ENCODE results near the gene SPATA31A1. TPM values are rescaled to one million over a fixed set of nuclear protein-coding genes. Genes with fewer than 3 reads are reported as not detected.
"Not testable (repeated sequence)": the region's sequence is repeated elsewhere in the genome, so short reads cannot be mapped to it uniquely, and the experiment has no call there.

SPATA31A1 gene
- total RNA-seq = not detected

DNA sequence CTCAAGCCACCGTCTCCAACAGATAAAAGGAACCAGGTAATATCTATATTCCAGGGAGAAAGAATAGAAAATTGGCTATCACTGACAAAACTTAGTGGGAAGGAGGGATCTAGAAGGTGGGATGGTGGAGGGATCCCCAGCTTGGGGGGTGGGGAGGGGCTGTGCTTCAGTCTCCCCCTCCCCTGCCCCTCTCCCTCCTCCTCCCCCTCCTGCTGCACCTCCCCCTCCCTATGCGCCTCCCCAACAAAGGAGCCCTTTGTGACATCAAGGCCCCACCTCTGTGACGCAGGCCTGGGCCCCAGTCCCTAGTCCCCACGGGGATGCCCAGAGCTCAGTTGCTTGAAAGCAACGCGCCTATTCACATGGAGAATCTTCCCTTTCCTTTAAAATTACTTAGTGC, at the start of gene SPATA31A1:
TSS of gene SPATA31A1 (plus strand) at position 301 of the 400 bp plus-strand sequence. CDS start at position 363, 62 bp downstream.
- H3K9me3 Mint-ChIP-seq; POLR2A ChIA-PET; H3K27ac Mint-ChIP-seq; H3K27me3 Mint-ChIP-seq; H3K4me1 Mint-ChIP-seq; H3K4me3 Mint-ChIP-seq; CTCF ChIA-PET; H3K36me3 Mint-ChIP-seq (ENCODE audit: low read depth); DNase-seq: not testable (repeated sequence)

DNA sequence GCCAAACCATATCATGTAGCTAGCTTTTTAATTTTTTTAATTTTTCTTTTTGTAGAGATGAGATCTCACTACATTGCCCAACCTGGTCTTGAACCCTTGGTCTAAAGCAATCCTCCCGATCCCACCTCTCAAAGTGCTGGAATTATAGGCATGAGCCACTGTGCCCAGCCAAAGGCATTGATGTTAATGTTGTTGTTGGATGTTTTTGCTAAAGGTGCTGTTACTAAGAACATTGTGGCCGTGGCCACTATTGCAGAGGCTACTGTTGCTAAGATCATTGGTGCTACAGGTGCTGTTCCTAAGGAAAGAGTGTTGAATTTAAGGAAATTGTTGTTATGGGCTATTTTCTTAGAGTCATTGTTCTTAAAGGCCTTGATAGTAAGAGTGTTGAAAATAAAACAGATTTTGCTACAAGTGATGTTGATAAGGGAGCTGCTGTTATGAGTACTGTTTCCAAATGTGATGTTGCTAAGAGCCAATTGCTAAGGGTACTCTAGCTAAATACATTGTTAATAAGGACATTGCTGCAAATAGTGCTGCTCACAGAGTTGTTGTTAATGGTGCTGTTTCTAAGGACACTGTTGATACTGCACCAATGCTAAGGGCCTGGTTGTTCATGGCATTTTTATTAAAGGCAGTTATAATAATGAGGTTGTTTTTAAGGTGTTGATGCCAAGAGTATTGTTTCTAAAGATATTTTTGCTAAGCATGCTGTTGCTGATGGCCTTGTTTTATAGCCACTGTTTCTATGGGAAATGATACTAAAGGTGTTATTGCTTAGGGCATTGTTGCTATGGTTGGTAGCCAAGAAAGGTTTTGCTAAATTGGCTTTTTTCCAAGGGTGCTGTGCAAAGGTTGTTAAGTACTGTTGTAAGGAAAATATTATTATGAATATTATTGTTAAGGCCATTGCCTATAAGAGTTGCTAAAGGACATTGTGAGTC, 52.1 kb downstream of the SPATA31A1 start:
- H3K27ac Mint-ChIP-seq; H3K9me3 Mint-ChIP-seq; POLR2A ChIA-PET; H3K36me3 Mint-ChIP-seq (ENCODE audit: low read depth); CTCF ChIA-PET; DNase-seq; H3K4me3 Mint-ChIP-seq; H3K4me1 Mint-ChIP-seq; H3K27me3 Mint-ChIP-seq: not testable (repeated sequence)

DNA sequence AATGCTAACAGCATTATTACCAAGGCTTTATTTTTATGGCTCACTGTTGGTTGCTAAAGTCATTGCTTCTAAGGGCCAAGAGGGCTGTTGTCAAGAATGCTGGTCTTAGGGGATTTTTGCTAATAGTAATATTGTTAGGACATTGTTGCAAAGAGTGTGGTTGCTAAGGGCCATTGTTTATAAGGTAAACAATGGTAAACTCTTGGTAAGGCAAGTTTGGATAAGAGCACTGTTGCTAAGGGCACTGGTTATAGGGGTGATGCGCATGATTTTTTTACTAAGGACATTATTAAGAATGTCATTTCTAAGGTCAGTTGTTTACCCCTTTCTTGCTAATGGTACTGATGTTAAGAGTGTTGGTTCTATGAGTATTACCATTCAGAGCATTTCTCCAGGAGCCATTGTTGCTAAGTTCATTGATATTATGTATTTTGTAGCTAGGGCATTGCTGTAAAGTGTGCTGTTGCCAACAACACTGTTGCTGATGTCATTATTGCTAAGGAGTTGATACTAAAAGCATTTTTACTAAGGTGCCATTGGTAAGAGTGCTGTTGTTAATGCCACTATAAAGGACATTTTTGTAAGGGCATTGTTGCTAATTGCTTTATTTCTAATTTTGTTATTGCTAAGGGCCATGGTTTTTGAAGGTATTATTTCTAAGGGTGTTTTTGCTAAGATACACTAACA, 55.9 kb downstream of the SPATA31A1 start:
- H3K4me3 Mint-ChIP-seq; H3K9me3 Mint-ChIP-seq; H3K27me3 Mint-ChIP-seq; POLR2A ChIA-PET; H3K27ac Mint-ChIP-seq; H3K4me1 Mint-ChIP-seq; CTCF ChIA-PET; H3K36me3 Mint-ChIP-seq (ENCODE audit: low read depth); DNase-seq: not testable (repeated sequence)

Other genes with a start within 250 kb of the SPATA31A1 start
- not detected for gene CNTNAP3, start 67.5 kb upstream of the SPATA31A1 start, total RNA-seq

All from activated CD4-positive, alpha-beta memory T cell treated with anti-CD3 and anti-CD28 coated beads, Interleukin-2, amount 10 ng/mL, durations not matched to agents 7 days and 5 days (primary cell).